GM23338 (cell line): Measurements from ENCODE around the gene MANEAL. TPM values are rescaled to one million over a fixed set of nuclear protein-coding genes. Genes with fewer than 3 reads are reported as not detected.
A peak's percentile ranks its signal among the peaks of the same experiment; 100 is the strongest.

Experiments
- ATAC-seq: fragments of 200-7000 bp; cut with Tn5 transposase; 3 replicates; pipeline ENCODE4 v1.9.1; 2020
- DNase-seq: peaks from one replicate; pipeline ENCODE4 v3.0.0-alpha.2; 2015; ENCODE audit warnings: low spot score
- H2AFZ ChIP-seq: fragments of 200-600 bp; sonication (generic); 2 replicates; pipeline ENCODE4 v1.8.0; 2016; ENCODE audit warnings: antibody characterized with exemption, mild to moderate bottlenecking, moderate library complexity
- H3F3A ChIP-seq: fragments of 200-600 bp; sonication (generic); replicated peaks from 2 replicates; pipeline ENCODE4 v1.8.0; 2017; ENCODE audit warnings: antibody characterized with exemption, mixed run types, low read depth
- H3K27ac ChIP-seq: fragments of 200-600 bp; sonication (generic); 2 replicates; pipeline ENCODE4 v1.6.1; 2016; ENCODE audit warnings: low read depth
- H3K27me3 ChIP-seq: fragments of 200-600 bp; sonication (generic); 2 replicates; pipeline ENCODE4 v1.8.0; 2016; ENCODE audit warnings: mild to moderate bottlenecking, mixed run types, moderate library complexity; ENCODE audit not compliant: insufficient read depth
- H3K36me3 ChIP-seq: fragments of 200-600 bp; sonication (generic); 2 replicates; pipeline ENCODE4 v1.8.0; 2016; ENCODE audit warnings: mild to moderate bottlenecking; ENCODE audit not compliant: insufficient read depth
- H3K4me1 ChIP-seq: fragments of 200-600 bp; sonication (generic); 2 replicates; pipeline ENCODE4 v1.8.0; 2016; ENCODE audit warnings: mild to moderate bottlenecking, moderate library complexity; ENCODE audit not compliant: insufficient read depth
- H3K4me2 ChIP-seq: fragments of 200-600 bp; sonication (generic); 2 replicates; pipeline ENCODE4 v1.7.1; 2017; ENCODE audit warnings: mixed run types
- H3K4me3 ChIP-seq: fragments of 200-600 bp; sonication (generic); 2 replicates; pipeline ENCODE4 v1.6.1; 2016; ENCODE audit warnings: mixed run types
- H3K79me2 ChIP-seq: fragments of 200-600 bp; sonication (generic); replicated peaks from 2 replicates; pipeline ENCODE4 v1.8.0; 2017; ENCODE audit warnings: mild to moderate bottlenecking; ENCODE audit not compliant: insufficient read depth
- H3K9me2 ChIP-seq: fragments of 200-600 bp; sonication (generic); 2 replicates; pipeline ENCODE4 v1.8.0; 2017; ENCODE audit not compliant: insufficient read depth
- H4K20me1 ChIP-seq: fragments of 200-600 bp; sonication (generic); replicated peaks from 2 replicates; pipeline ENCODE4 v1.8.0; 2017; ENCODE audit warnings: mild to moderate bottlenecking; ENCODE audit not compliant: insufficient read depth
- H3K27ac Mint-ChIP-seq: 2 replicates; pipeline ENCODE4 v1.8.0; 2020; ENCODE audit warnings: inconsistent platforms, mild to moderate bottlenecking, moderate library complexity, mixed read lengths
- H3K27me3 Mint-ChIP-seq: 3 replicates; pipeline ENCODE4 v1.8.0; 2022; ENCODE audit warnings: low read depth, mild to moderate bottlenecking, moderate library complexity, mixed read lengths, inconsistent platforms; ENCODE audit not compliant: insufficient read depth, poor library complexity
- H3K36me3 Mint-ChIP-seq: 3 replicates; pipeline ENCODE4 v1.8.0; 2021; ENCODE audit warnings: low read depth, mild to moderate bottlenecking, inconsistent platforms, moderate library complexity, mixed read lengths
- H3K4me1 Mint-ChIP-seq: 3 replicates; pipeline ENCODE4 v1.8.0; 2020; ENCODE audit warnings: mild to moderate bottlenecking, inconsistent platforms, mixed read lengths
- H3K4me3 Mint-ChIP-seq: 3 replicates; pipeline ENCODE4 v1.8.0; 2021; ENCODE audit warnings: moderate library complexity, mild to moderate bottlenecking, inconsistent platforms, mixed read lengths
- H3K9me3 Mint-ChIP-seq: 3 replicates; pipeline ENCODE4 v1.8.0; 2020; ENCODE audit warnings: moderate library complexity, mild to moderate bottlenecking, inconsistent platforms, mixed read lengths
- CREB1 ChIP-seq: fragments of 250-450 bp; sonication (Bioruptor Pico); IDR thresholded peaks from 2 replicates; pipeline ENCODE4 v1.5.0; 2020; ENCODE audit warnings: low read depth, mild to moderate bottlenecking, moderate library complexity
- CTCF ChIP-seq, 2 experiments: fragments of 200-600 bp in 1 of 2; sonication (generic) in 1 of 2; conservative IDR thresholded peaks; 2 replicates each; pipeline versions ENCODE4 v1.5.1 to v1.6.1; 2016 to 2017; ENCODE audit warnings: antibody characterized with exemption in 2 of 2, low read depth in 2 of 2, mild to moderate bottlenecking in 2 of 2, moderate library complexity in 1 of 2
- ETS1 ChIP-seq: IDR thresholded peaks from 2 replicates; pipeline ENCODE4 v1.6.1; 2016; ENCODE audit warnings: antibody characterized with exemption
- EZH2 ChIP-seq: fragments of 200-600 bp; sonication (generic); IDR thresholded peaks from one replicate; pipeline ENCODE4 v1.8.0; 2017; ENCODE audit warnings: antibody characterized with exemption, mild to moderate bottlenecking, low read depth; ENCODE audit not compliant: unreplicated experiment
- EZH2phosphoT487 ChIP-seq: fragments of 200-600 bp; sonication (generic); IDR thresholded peaks from one replicate; pipeline ENCODE4 v1.8.1; 2018; ENCODE audit warnings: antibody characterized with exemption; ENCODE audit not compliant: unreplicated experiment
- JUNB ChIP-seq: IDR thresholded peaks from one replicate; pipeline ENCODE4 v1.6.1; 2016; ENCODE audit warnings: antibody characterized with exemption; ENCODE audit not compliant: unreplicated experiment
- NANOG ChIP-seq: IDR thresholded peaks from 2 replicates; pipeline ENCODE4 v1.6.1; 2016; ENCODE audit warnings: antibody characterized with exemption, borderline replicate concordance
- POLR2AphosphoS5 ChIP-seq: IDR thresholded peaks from 2 replicates; pipeline ENCODE4 v1.6.1; 2016; ENCODE audit warnings: antibody characterized with exemption, low read depth
- REST ChIP-seq: IDR thresholded peaks from one replicate; pipeline ENCODE4 v1.6.1; 2018; ENCODE audit warnings: antibody characterized with exemption; ENCODE audit not compliant: unreplicated experiment
- STAT1 ChIP-seq: IDR thresholded peaks from one replicate; pipeline ENCODE4 v1.6.1; 2016; ENCODE audit warnings: antibody characterized with exemption; ENCODE audit not compliant: unreplicated experiment
- ZNF114 ChIP-seq: fragments of 250-450 bp; sonication (Bioruptor Pico); IDR thresholded peaks from 2 replicates; pipeline ENCODE4 v1.5.0; 2020; ENCODE audit warnings: mild to moderate bottlenecking, moderate library complexity
- ZNF331 ChIP-seq: fragments of 250-450 bp; sonication (Bioruptor Pico); IDR thresholded peaks from 2 replicates; pipeline ENCODE4 v1.5.0; 2020; ENCODE audit warnings: low read depth, mild to moderate bottlenecking, moderate library complexity
- polyA plus RNA-seq: library from polyadenylated mRNA; unstranded; fragments of >200 nt; fragmentation: Nextera tagmentation; extraction: Ambion mirVana; gene quantifications from 2 replicates; pipeline ENCODE4 v1.2.1, GENCODE V29; 2016
- total RNA-seq: library from RNA; depleted of rRNA; stranded (reverse); fragments of >200 nt; shearing (Covaris generic); gene quantifications from 2 replicates; pipeline ENCODE4 v1.2.3, GENCODE V29; 2014

MANEAL gene
- total and polyA plus RNA-seq, 2 experiments from 2014 or later: 2.3 to 8.1 TPM

GRCh38 chr1:37795340-37796125 lies 1.9 kb downstream of the MANEAL start:
- TF ChIP-seq STAT1 (no peak), EZH2 (peak; percentile 3), REST (peak; percentile 99), CREB1 (CRISPR knock-in tag) (peak; percentile 21; the same call in 1 of the 2 replicates), ZNF331 (no peak), ETS1 (peak; percentile 32; the same call in 1 of the 2 replicates)
- H3K27ac Mint-ChIP-seq: no peak overlapping the region

GRCh38 chr1:37797750-37798345 lies 4.2 kb downstream of the MANEAL start:
- H2AFZ ChIP-seq: no peak overlapping the region
- H3K4me2 ChIP-seq: no peak overlapping the region
- H3K4me1 ChIP-seq: peaks cover 6% of the 10 kb centered on the region
- H3K9me2 ChIP-seq: no peaks in the 10 kb centered on the region
- peaks cover 14% of the 10 kb centered on the region; the same call in 1 of the 2 replicates for H3F3A ChIP-seq
- Mint-ChIP-seq H3K4me1 (peaks cover 12% of the 10 kb centered on the region), H3K4me3 (no peak overlapping the region), H3K9me3 (no peaks in the 10 kb centered on the region), H3K27ac (no peak overlapping the region), H3K36me3 (peaks cover 34% of the 10 kb centered on the region), H3K27me3 (peaks cover 23% of the 10 kb centered on the region)
- no peaks in the 10 kb centered on the region for H3K79me2 ChIP-seq
- peaks cover 27% of the 10 kb centered on the region for H3K27me3 ChIP-seq
- no peak for ATAC-seq
- no peak overlapping the region for H3K27ac ChIP-seq
- peaks cover 2% of the 10 kb centered on the region; the same call in 1 of the 2 replicates for H3K36me3 ChIP-seq
- H3K4me3 ChIP-seq: no peak overlapping the region
- no peak for DNase-seq
- peaks cover 9% of the 10 kb centered on the region; the same call in 1 of the 2 replicates for H4K20me1 ChIP-seq
- TF ChIP-seq ZNF114 (CRISPR knock-in tag) (no peak), ZNF331 (no peak), CREB1 (CRISPR knock-in tag) (no peak), STAT1 (no peak), EZH2 (no peak), EZH2phosphoT487 (no peak), NANOG (no peak), POLR2AphosphoS5 (no peak), CTCF (conservative IDR thresholded peaks at IDR 0.05; ENCODE audit: low read depth in 2 of 2) (no peak), REST (no peak), JUNB (no peak)

More at GRCh38 chr1:37795340-37796125, 1.9 kb downstream of the MANEAL start:
- Mint-ChIP-seq H3K27me3 (peaks cover 36% of the 10 kb centered on the region), H3K4me1 (peaks cover 12% of the 10 kb centered on the region), H3K4me3 (peak overlapping the region; percentile 74), H3K36me3 (peaks cover 16% of the 10 kb centered on the region; the same call in 2 of the 3 replicates), H3K9me3 (no peaks in the 10 kb centered on the region)
- H3K27ac ChIP-seq: no peak overlapping the region
- peaks cover 6% of the 10 kb centered on the region for H3K4me1 ChIP-seq
- no peaks in the 10 kb centered on the region for H3K36me3 ChIP-seq
- no peak overlapping the region for H2AFZ ChIP-seq
- H4K20me1 ChIP-seq: peaks cover 5% of the 10 kb centered on the region; the same call in 1 of the 2 replicates
- peaks cover 11% of the 10 kb centered on the region; the same call in 1 of the 2 replicates for H3F3A ChIP-seq
- H3K9me2 ChIP-seq: no peaks in the 10 kb centered on the region
- no peaks in the 10 kb centered on the region for H3K79me2 ChIP-seq
- peaks cover 50% of the 10 kb centered on the region for H3K27me3 ChIP-seq
- DNase-seq: peak; percentile 88
- ATAC-seq: peak; percentile 77
- H3K4me3 ChIP-seq: peak overlapping the region; percentile 67
- H3K4me2 ChIP-seq: peak overlapping the region; percentile 81
